ENCODE results near the gene SNAP47.

The SNAP47 gene

DNA sequence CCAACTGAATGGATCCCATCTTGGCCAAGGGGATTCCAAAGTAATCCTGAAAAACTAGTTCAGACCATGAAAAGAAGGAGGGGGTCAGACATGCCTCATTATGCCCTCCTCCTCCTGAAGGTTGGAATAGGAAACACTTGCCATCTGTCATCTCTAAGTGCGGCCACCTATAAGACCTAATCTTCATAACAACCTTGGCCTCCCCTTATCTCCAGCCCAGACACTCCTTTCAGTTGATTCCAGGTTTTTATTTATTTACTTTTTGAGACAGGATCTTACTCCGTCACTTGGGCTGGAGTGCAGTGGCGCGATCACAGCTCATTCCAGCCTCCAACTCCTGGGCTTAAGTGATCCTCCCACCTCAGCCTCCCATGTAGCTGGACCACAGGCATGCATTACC is 19.7 kb downstream of the SNAP47 start:
- TF ChIP-seq GATA3 (IDR thresholded peaks at IDR 0.05; ENCODE audit: low read depth, low read length) (no peak), GATA2 (IDR thresholded peaks at IDR 0.05; ENCODE audit: low read depth, low read length) (no peak)

DNA sequence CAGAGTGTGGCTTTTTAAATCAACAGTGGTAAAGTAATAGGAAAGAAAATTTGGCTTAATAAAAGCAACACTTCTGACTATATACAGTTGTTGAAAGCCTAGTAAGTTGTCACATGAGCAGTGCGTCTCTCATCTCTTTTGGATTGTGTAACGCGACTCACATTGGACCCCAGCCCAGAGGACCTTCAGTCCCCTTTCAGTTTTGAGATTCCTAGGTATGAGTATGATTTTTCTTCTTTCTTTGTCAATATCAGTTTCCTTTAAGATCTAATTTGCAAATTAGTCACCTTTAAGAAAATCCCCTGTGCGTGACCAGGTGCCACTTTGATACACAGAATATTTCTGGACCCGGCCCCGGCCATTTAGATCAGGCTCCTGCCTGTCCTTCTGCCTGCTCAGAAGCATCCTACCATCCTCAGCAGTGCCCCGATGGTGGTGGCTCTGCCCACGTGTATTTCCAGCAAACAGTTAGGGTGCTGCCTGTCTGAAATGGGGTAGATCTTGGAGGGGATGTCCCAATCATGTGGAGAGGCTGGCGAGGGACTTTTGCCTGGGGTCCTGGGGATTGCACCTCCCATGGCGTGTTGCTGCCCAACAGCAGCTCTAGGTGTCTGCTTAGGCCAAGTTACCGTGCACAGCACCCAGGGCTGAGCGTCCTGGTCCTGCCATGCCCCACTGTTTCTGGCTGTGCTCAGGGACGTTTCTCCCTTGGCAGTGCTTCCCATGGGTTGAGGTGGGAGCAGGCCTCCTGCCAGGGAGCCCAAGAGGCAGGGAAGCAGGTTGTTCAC is 21.1 kb downstream of the SNAP47 start:
- TF ChIP-seq GATA2 (IDR thresholded peaks at IDR 0.05; ENCODE audit: low read depth, low read length) (no peak), GATA3 (IDR thresholded peaks at IDR 0.05; ENCODE audit: low read depth, low read length) (no peak)

DNA sequence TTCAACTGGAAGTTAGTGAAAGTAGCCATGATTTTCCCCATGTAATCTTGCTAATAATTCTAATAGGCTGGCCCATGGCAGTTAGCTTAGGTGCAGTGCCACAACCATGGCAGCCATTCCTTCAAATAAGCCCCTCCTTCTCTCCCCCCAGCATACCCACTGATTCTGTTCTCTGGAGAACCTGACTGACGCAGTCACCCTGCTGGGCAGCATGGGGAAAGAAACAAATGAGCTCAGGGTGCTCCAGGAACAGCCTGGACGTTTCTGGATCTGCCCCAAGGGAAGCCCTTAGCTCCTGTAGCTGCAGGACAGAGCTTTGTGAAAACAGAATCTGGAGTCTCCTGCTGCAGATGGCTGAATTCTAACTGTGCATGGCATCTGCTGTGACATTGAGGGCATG is 22.5 kb downstream of the SNAP47 start:
- no peak for TF ChIP-seq GATA3 (IDR thresholded peaks at IDR 0.05; ENCODE audit: low read depth, low read length)
- TF ChIP-seq GATA2 (IDR thresholded peaks at IDR 0.05; ENCODE audit: low read depth, low read length), result no peak

DNA sequence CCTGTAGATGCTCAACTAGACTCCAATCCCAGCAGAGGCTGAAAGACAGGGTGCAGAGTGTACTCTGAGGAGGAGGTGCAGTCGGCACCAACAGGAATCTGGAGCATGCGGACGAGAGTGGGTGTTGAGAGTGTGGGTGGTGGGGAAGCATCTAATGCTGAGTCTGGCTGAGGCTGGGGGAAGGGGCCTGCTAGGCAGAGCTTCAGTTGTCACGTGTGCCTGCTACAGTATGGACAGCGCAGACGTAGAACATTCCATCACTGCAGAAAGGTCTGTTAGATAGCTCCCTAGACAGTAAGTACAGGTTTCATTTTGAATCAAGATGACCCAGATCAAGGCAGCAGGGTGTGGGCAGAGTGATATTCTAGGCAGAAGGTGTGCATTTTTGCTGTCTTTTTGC is 23.1 kb downstream of the SNAP47 start:
- TF ChIP-seq GATA3 (IDR thresholded peaks at IDR 0.05; ENCODE audit: low read depth, low read length) (no peak), GATA2 (IDR thresholded peaks at IDR 0.05; ENCODE audit: low read depth, low read length) (no peak)

DNA sequence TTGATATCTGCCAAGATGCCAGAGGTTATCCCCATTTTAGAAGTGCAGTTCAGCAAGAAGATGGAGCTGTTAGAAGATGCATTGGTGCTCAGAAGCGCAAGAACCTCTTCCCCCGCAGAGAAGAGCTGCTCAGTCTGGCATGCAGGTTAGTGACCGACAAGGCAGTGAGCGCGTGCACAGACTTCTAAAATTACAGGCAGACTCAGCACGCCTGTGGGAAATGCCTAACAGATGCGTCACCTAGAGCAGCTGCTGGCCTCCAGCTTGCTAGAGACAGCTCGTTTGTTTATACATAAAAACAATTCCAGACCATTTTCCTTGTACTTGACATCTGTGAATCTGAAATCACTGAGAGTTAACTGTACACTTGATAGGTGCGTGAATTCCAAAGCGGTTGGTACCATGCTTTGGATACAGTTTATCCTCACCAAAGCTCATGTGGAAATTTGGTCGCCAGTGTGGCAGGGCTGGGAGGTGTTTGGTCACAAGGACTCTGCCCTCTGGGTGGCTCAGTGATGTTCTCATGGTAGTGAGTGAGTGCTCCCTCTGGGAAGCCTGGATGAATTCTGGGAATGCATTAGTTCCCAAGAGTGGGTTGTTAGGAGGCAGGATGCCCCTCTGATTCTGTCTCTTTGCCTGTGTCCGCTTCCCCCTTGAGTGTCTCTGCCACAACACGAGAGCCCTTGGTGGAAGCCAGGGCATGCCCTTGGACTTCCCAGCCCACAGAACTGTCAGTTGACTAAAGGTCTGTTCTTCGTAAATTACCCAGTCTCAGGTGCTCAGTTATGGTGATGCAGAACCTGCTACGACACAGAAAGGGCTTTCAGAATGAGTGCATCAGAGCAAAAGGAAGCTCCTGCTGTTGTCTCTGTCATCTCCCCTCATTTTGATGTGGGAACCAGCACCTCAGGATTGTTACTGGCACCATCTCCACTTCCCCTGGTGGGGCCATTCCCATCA is 24.4 kb downstream of the SNAP47 start:
- TF ChIP-seq GATA2 (IDR thresholded peaks at IDR 0.05; ENCODE audit: low read depth, low read length), result no peak
- no peak for TF ChIP-seq GATA3 (IDR thresholded peaks at IDR 0.05; ENCODE audit: low read depth, low read length)

DNA sequence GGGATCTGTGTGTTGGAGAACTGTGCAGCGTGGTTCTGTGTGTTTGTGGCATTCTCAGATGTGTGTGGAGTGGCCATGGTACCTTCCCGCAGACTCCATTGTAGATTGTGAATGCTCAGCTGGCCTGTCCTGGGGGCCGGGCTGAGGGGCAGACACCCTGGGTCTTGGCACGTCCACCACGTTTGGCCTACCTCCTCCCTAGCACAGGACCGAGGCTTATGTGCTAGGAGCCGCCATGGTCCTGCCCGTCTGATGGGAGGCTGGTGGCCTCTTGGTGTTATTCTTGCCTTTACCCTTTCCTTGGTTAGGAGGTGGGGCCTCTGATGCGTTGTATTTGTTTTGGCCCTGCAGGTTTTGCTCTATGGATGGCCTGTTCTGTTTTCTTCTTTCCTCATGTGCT is 25.1 kb downstream of the SNAP47 start:
- TF ChIP-seq GATA3 (IDR thresholded peaks at IDR 0.05; ENCODE audit: low read depth, low read length) (no peak), GATA2 (IDR thresholded peaks at IDR 0.05; ENCODE audit: low read depth, low read length) (no peak)

DNA sequence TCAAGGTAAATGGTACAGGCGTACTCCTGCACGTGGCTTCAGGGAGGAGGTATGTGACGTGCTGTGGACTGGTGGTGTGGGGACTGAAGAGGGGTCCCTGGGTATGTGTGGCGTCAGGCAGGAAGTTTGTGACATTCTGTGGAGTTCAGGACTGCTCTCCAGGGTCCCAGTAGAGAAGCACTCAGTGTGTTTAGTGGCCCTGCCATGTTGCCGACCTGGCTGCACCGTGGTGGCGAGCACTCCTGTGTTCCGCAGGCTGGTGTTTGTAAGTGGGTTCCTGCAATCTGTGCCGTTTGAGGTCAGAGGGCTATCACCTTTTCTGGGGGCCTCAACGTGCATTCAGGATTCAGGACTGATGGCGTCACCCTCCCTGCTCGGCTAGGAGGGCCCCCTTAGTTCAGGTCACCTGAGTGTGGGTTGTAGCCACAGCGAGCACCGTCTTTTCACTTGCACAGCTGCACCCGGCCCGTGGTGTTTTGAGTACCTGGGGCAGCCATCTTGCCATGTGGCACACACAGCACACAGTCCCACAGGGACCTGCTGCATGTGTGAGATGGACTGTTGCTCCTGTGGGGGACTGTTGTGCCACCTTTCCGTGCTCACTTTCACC is 26.5 kb downstream of the SNAP47 start:
- TF ChIP-seq GATA3 (IDR thresholded peaks at IDR 0.05; ENCODE audit: low read depth, low read length), result no peak
- TF ChIP-seq GATA2 (IDR thresholded peaks at IDR 0.05; ENCODE audit: low read depth, low read length), result no peak

DNA sequence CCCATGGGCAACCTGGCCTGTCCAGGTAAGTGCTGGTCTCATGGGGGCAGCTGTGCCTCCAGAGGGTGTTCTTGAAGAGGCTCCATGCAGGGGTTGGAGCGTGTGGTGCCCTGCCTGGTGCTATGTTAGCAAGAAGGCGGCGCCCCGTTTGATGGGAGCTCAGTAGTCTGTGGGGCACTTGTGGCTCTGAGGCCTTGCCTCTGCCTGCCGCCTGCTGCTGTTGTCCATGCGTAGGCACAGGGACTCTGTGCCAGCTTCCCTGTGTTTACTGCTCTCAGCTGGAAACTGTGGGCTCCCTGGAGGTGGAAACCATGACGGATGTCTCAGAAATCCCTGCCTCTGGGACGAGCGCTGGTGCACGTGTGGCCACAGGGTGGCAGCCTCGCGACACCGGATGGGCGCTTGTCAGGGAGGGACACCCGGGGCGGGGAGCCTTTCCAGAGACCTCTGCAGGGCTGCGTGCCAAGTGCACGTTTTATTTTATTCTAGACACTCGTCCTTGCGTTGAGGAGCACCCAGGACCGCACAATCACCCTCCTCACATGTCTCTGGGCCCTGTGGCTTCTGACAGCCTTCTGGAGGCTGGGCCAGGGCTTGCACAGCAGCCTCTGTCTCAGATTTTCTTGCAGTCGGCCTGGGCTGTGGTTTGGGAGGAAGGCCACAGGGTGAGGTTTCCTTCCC is 27.1 kb downstream of the SNAP47 start:
- TF ChIP-seq GATA2 (IDR thresholded peaks at IDR 0.05; ENCODE audit: low read depth, low read length) (no peak), GATA3 (IDR thresholded peaks at IDR 0.05; ENCODE audit: low read depth, low read length) (no peak)

DNA sequence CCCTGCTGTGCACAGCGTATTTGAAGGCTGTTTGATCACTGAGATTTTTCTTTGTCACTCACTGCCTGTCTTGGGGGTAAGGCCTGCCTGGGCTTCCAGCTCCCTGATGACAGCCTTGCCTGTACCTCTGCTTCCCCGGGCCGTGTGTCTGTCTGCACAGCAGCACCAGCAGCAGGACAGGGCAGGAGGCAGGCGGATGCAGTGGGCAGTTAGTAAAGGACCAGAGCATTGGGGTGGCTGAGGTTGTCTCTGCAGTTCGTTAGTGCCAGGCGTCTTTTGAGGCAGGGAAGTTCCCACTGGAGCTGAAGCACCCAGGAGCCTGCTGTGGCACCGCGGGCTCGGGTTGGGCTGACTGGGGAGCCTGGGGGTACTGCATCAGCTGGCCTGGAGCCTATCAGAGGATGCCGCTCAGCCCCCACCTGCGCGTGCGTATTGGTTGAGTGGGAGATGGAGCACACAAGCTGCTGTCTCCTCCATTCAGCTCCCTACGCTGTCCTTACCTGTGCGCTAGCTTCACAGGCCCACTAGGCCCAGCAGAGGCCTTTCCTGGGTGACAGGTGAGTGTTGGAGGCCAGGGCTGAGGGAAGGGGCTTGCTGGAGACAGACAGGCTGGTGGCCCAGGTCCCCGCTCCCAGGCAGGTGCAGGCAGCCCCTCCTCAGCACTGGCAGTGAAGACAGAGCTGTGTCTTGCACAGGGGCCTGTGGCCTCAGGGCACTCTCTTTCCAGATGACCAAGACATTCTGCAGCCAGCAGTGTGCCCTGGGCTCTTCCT is 28.2 kb downstream of the SNAP47 start:
- no peak for TF ChIP-seq GATA3 (IDR thresholded peaks at IDR 0.05; ENCODE audit: low read depth, low read length)
- TF ChIP-seq GATA2 (IDR thresholded peaks at IDR 0.05; ENCODE audit: low read depth, low read length), result no peak

DNA sequence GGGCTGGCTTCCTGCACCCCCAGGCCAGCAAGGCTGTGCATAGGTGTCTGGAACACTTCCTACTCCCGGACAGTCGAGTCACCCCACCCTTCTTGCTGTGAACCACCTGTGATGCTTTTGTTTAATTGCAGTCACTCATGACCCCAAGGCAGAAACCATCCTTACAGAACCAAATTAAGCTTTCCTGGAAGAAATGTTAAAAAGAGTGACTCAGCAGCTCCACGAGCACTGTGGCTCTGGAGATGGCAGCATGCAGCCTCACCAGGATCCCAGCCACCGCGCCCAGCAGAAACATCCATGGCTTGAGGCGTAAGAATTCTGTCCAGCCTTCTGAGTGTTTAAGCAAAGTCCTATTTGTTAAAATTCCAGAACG is 28.8 kb downstream of the SNAP47 start:
- TF ChIP-seq GATA2 (IDR thresholded peaks at IDR 0.05; ENCODE audit: low read depth, low read length), result no peak
- TF ChIP-seq GATA3 (IDR thresholded peaks at IDR 0.05; ENCODE audit: low read depth, low read length), result no peak

DNA sequence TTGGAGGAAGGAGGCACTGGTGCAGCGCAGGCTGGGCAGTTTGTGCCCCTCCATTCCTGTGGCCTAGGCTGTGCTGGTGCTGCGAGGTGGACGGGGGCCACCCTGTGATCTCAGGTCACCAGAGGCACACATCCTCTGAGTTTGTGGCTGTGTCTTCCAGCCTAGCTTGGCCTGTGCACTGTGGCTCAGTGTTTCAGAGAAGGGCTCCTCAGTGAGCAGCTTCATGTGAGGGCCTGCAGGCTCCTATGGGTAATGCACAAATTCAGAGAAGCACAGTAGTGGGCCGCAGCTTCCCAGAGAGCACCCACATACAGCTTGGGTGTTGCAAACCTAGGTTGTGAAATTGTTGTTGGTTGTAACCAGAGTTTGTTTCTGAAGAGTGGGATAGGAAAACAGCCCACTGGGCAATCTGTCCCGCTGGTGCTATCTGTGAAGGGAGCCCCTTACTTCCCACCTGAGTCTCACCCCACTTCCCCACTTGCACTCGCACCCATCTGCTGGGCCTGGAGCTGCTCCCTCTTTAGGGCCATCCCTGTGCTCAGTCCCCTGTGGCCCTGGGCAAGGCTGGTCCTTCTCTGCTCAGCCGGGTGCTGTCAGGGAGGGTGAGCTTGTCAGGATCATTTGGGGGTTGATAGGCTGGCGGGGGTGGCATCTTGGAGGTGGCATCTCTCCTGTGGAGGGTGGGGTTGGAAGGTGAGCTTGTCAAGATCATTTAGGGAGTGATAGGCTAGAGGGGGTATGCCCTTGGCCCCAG is 30.2 kb downstream of the SNAP47 start:
- TF ChIP-seq GATA2 (IDR thresholded peaks at IDR 0.05; ENCODE audit: low read depth, low read length) (no peak), GATA3 (IDR thresholded peaks at IDR 0.05; ENCODE audit: low read depth, low read length) (no peak)

DNA sequence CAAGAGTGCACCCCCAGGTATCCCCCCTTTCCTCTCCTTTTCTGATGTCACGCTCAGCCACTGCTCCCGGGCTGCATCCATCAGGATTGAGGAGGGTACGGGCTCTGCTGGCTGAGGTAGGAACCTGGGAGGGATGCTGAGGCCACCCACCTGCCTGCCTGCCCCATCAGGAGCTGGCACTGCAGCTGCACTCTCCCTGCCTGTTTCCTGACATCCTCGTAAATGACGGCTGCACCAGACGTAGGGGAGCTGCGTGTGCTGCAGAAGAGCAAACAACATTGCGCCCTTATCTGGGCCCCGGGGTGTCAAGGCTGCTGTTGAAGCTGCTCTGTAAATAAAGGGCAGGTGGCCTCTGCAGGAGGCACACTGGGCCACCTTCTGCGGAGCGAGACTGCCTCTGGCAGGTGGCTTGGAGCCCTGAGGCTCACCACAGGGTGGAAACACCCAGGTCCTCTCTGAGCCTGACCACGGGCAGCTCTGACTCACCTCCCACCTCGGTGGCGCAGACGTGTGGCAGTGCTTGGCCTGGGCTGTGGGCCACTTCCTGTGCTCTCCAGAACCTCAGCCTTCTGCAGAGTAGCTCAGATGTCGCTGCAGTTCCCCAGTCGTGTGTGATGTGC is 30.9 kb downstream of the SNAP47 start:
- TF ChIP-seq GATA3 (IDR thresholded peaks at IDR 0.05; ENCODE audit: low read depth, low read length) (no peak), GATA2 (IDR thresholded peaks at IDR 0.05; ENCODE audit: low read depth, low read length) (no peak)

All from SH-SY5Y (cell line).